ENCODE data around the gene IL1RAPL1. TPM values are rescaled to one million over a fixed set of nuclear protein-coding genes. Genes with fewer than 3 reads are reported as not detected.
A peak's percentile ranks its signal among the peaks of the same experiment; 100 is the strongest.

IL1RAPL1 gene
- total RNA-seq, 1 donor from 2014 or later, result 0.16 TPM

DNA sequence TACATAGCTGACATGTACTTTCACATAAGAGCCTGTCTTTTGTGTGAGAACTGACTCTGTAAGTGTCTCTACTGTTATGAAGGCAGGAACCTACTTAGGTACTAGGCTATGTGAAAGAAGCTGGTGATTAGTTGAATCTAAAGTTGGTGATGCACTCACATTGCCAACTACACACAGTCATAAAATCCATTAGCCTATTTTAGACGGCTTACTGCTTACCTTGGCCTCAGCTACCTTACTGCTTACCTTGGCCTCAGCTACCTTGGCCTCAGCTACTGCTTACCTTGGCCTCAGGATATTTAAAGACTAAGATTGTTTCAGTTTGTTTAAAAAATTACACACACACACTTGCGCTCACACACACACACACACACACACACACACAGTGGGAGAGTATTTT is 549.7 kb downstream of the IL1RAPL1 start:
- Mint-ChIP-seq H3K36me3 (ENCODE audit: low read depth, unreplicated experiment) (no peaks in the 10 kb centered on the region), H3K4me1 (ENCODE audit: low read depth, unreplicated experiment) (no peaks in the 10 kb centered on the region), H3K27me3 (ENCODE audit: low read depth, unreplicated experiment) (no peaks in the 10 kb centered on the region), H3K9me3 (ENCODE audit: unreplicated experiment) (no peaks in the 10 kb centered on the region), H3K27ac (ENCODE audit: unreplicated experiment) (no peak overlapping the region), H3K4me3 (ENCODE audit: unreplicated experiment) (no peak overlapping the region)
- Histone ChIP-seq H2AFZ (ENCODE audit: low read depth, low read length) (no peak overlapping the region), H3K9me3 (ENCODE audit: insufficient read depth, low read depth, low read length) (no peaks in the 10 kb centered on the region), H3K4me2 (ENCODE audit: low read length) (no peak overlapping the region), H3K36me3 (ENCODE audit: insufficient read depth, low read length) (no peaks in the 10 kb centered on the region), H4K20me1 (ENCODE audit: insufficient read depth, low read length) (no peaks in the 10 kb centered on the region), H3K4me1 (ENCODE audit: insufficient read depth, low read length) (no peaks in the 10 kb centered on the region), H3K79me2 (ENCODE audit: insufficient read depth, low read length) (no peaks in the 10 kb centered on the region), H3K9ac (ENCODE audit: low read length) (no peak overlapping the region), H3K27ac (ENCODE audit: low read depth, low read length) (no peak overlapping the region), H3K4me3 (ENCODE audit: insufficient read depth, low read depth, low read length) (no peak overlapping the region), H3K27me3 (ENCODE audit: insufficient read depth, low read length) (no peaks in the 10 kb centered on the region)
- DNase-seq (ENCODE audit: low read depth) (no peak), FAIRE-seq (peak; percentile 41)
- no peak for TF ChIP-seq EZH2 (IDR thresholded peaks at IDR 0.05; ENCODE audit: insufficient read depth, low read length)
- TF ChIP-seq, protein P1, sequence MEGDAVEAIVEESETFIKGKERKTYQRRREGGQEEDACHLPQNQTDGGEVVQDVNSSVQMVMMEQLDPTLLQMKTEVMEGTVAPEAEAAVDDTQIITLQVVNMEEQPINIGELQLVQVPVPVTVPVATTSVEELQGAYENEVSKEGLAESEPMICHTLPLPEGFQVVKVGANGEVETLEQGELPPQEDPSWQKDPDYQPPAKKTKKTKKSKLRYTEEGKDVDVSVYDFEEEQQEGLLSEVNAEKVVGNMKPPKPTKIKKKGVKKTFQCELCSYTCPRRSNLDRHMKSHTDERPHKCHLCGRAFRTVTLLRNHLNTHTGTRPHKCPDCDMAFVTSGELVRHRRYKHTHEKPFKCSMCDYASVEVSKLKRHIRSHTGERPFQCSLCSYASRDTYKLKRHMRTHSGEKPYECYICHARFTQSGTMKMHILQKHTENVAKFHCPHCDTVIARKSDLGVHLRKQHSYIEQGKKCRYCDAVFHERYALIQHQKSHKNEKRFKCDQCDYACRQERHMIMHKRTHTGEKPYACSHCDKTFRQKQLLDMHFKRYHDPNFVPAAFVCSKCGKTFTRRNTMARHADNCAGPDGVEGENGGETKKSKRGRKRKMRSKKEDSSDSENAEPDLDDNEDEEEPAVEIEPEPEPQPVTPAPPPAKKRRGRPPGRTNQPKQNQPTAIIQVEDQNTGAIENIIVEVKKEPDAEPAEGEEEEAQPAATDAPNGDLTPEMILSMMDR (IDR thresholded peaks at IDR 0.05; ENCODE audit: insufficient read depth, low read depth, low read length), result no peak

GRCh38 chrX:29138003-29138402 is 550.8 kb downstream of the IL1RAPL1 start:
- Mint-ChIP-seq H3K4me3 (ENCODE audit: unreplicated experiment) (no peak overlapping the region), H3K27ac (ENCODE audit: unreplicated experiment) (no peak overlapping the region), H3K9me3 (ENCODE audit: unreplicated experiment) (no peaks in the 10 kb centered on the region), H3K27me3 (ENCODE audit: low read depth, unreplicated experiment) (no peaks in the 10 kb centered on the region), H3K4me1 (ENCODE audit: low read depth, unreplicated experiment) (no peaks in the 10 kb centered on the region), H3K36me3 (ENCODE audit: low read depth, unreplicated experiment) (no peaks in the 10 kb centered on the region)
- H3K4me1 ChIP-seq (ENCODE audit: insufficient read depth, low read length), result no peaks in the 10 kb centered on the region
- H3K36me3 ChIP-seq (ENCODE audit: insufficient read depth, low read length), result no peaks in the 10 kb centered on the region
- H3K9ac ChIP-seq (ENCODE audit: low read length), result no peak overlapping the region
- peak; percentile 37 for FAIRE-seq
- no peak overlapping the region for H3K27ac ChIP-seq (ENCODE audit: low read depth, low read length)
- no peak for DNase-seq (ENCODE audit: low read depth)
- no peak overlapping the region for H2AFZ ChIP-seq (ENCODE audit: low read depth, low read length)
- no peak overlapping the region for H3K4me2 ChIP-seq (ENCODE audit: low read length)
- no peaks in the 10 kb centered on the region for H3K79me2 ChIP-seq (ENCODE audit: insufficient read depth, low read length)
- H3K9me3 ChIP-seq (ENCODE audit: insufficient read depth, low read depth, low read length), result no peaks in the 10 kb centered on the region
- no peaks in the 10 kb centered on the region for H4K20me1 ChIP-seq (ENCODE audit: insufficient read depth, low read length)
- no peak for TF ChIP-seq EZH2 (IDR thresholded peaks at IDR 0.05; ENCODE audit: insufficient read depth, low read length)
- TF ChIP-seq, protein P1 (IDR thresholded peaks at IDR 0.05; ENCODE audit: insufficient read depth, low read depth, low read length), result no peak
- no peaks in the 10 kb centered on the region for H3K27me3 ChIP-seq (ENCODE audit: insufficient read depth, low read length)
- no peak overlapping the region for H3K4me3 ChIP-seq (ENCODE audit: insufficient read depth, low read depth, low read length)

DNA sequence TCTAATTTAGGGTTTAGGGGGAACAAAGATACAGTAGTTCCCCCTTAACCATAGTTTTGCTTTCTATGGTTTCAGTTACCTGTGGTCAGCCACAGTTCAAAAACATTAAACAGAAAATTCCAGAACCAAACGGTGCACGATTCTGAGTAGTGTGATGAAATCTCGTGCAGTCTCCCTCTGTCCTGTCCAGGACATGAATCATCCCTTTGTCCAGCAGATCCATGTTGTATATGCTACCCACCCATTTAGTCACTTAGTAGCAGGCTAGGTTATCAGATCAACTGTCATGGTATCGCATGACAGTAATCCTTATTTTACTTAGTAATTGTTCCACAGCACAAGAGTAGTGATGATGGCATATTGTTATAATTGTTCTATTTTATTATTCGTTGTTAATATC is 556.1 kb downstream of the IL1RAPL1 start:
- Histone ChIP-seq H4K20me1 (ENCODE audit: insufficient read depth, low read length) (no peaks in the 10 kb centered on the region), H3K27me3 (ENCODE audit: insufficient read depth, low read length) (no peaks in the 10 kb centered on the region), H3K4me2 (ENCODE audit: low read length) (no peak overlapping the region), H3K9ac (ENCODE audit: low read length) (no peak overlapping the region), H3K36me3 (ENCODE audit: insufficient read depth, low read length) (no peaks in the 10 kb centered on the region), H2AFZ (ENCODE audit: low read depth, low read length) (no peak overlapping the region), H3K27ac (ENCODE audit: low read depth, low read length) (no peak overlapping the region), H3K9me3 (ENCODE audit: insufficient read depth, low read depth, low read length) (no peaks in the 10 kb centered on the region), H3K4me1 (ENCODE audit: insufficient read depth, low read length) (no peaks in the 10 kb centered on the region), H3K4me3 (ENCODE audit: insufficient read depth, low read depth, low read length) (no peak overlapping the region), H3K79me2 (ENCODE audit: insufficient read depth, low read length) (no peaks in the 10 kb centered on the region)
- peak; percentile 17 for FAIRE-seq
- H3K36me3 Mint-ChIP-seq (ENCODE audit: low read depth, unreplicated experiment), result no peaks in the 10 kb centered on the region
- DNase-seq (ENCODE audit: low read depth), result peak; percentile 53
- no peaks in the 10 kb centered on the region for H3K27me3 Mint-ChIP-seq (ENCODE audit: low read depth, unreplicated experiment)
- peaks cover 3% of the 10 kb centered on the region for H3K4me1 Mint-ChIP-seq (ENCODE audit: low read depth, unreplicated experiment)
- no peak for TF ChIP-seq EZH2 (IDR thresholded peaks at IDR 0.05; ENCODE audit: insufficient read depth, low read length)
- TF ChIP-seq, protein P1 (IDR thresholded peaks at IDR 0.05; ENCODE audit: insufficient read depth, low read depth, low read length), result no peak
- no peak overlapping the region for H3K4me3 Mint-ChIP-seq (ENCODE audit: unreplicated experiment)
- no peaks in the 10 kb centered on the region for H3K9me3 Mint-ChIP-seq (ENCODE audit: unreplicated experiment)
- H3K27ac Mint-ChIP-seq (ENCODE audit: unreplicated experiment), result no peak overlapping the region
